NCI-H2029 treated with DMSO at 0.1 percent for 48 hours (cell line): ENCODE results near the gene HIF1AN.
"Not testable (repeated sequence)": the region's sequence is repeated elsewhere in the genome, so short reads cannot be mapped to it uniquely, and the experiment has no call there.

ENCODE experiments used
- DNase-seq: peaks from one replicate; lab custom pipeline; 2025; lab: John Stamatoyannopoulos, UW

The HIF1AN gene

DNA sequence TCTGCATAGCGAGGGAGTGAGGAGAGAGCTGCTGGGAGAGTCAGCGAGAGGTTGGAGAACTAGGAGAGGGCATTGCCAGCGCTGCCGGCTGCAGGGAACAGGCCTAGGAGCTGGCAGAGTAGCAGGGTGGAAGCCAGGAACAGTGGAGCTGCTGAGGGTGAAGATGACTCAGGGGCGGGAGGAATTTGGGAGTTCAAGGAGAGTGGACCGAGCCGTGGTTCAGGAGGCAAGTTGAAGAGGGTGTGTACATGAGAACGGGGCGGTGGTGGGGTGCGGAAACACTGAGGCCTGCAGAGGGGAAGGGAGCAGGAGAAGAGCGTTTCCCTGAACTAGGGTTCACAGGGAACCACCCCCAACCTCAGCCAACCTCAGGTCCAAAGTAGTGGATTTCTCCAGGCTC is 31.5 kb downstream of the HIF1AN start:
- DNase-seq = no peak

DNA sequence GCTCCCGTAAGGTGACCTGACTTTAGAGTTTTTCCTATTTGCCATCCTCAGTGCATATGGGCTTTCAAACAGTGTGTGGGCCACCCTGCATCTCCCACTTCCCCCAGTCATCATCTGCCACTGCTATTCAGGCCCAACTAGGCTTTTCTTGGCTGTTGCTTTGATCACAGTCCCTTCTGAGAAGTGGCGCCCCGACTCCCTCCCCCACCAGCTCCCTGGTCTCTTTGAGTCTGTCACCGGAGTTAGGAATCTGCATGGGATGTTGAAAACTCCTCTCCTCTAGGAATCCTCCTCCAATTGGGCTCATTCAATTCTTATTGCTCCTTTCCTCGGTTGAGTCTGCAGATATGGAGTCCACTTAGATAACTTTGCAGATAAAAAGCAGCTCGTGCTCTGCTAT is 32.1 kb downstream of the HIF1AN start:
- no peak for DNase-seq

DNA sequence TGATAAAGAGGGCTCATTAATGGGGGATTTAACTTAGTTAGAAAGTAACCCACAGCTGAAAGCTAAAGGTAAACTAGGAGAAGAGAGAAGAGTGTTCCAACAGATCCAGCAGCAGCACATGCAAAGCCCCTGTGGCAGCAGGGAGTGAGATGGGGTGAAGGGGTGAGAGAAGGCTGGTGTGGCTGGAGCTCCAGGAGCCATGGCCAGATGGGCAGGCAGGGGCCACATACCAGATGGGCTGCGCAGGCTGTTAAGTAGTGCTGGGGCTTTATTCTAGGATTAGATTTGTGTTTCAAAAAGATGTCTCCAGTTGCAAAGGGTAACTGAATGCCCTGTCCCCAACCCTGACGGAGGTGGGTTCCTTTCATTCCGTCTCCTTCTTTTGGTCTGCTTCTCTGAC is 33.2 kb downstream of the HIF1AN start:
- no peak for DNase-seq

- DNase-seq = no peak
Observed at GRCh38 chr10:100569687-100570481, 34.1 kb downstream of the HIF1AN start.

DNA sequence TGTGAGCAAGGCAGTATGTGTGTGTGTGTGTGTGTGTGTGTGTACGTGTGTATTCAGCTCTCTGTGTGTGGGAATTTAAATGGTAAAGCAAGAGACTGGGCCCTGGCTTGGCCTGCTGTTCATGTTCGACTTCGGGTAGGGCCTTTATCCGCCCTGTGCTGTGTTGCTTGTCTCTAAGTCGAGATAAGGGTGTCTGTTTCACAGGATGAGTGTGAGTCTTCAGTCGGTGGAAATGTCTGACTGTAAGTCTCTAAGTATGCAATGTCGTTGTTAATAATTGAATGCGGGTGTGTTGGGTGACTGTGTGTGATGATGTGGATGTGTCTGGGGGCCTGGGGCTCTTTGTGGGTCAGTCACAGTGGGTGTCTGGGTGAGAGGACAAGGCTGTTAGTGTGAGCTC is 34.8 kb downstream of the HIF1AN start:
- no peak for DNase-seq

- DNase-seq = no peak
Observed at GRCh38 chr10:100571084-100571856, 35.5 kb downstream of the HIF1AN start.

DNA sequence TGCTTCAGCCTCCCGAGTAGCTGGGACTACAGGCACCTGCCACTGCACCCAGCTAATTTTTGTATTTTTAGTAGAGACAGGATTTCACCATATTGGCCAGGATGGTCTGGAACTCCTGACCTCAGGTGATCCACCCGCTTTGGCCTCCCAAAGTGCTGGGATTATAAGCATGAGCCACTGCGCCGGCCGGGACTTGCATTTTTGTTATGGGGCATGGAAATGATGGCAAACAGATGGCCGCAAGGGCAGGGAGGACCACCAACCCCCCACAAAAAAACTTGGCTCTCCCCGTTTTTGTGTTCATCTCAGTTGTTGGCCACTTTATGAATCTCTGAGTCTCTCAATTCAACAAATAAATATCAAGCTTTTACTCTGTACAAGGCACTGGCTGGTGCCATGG is 39.4 kb downstream of the HIF1AN start:
- not testable (repeated sequence) for DNase-seq

DNA sequence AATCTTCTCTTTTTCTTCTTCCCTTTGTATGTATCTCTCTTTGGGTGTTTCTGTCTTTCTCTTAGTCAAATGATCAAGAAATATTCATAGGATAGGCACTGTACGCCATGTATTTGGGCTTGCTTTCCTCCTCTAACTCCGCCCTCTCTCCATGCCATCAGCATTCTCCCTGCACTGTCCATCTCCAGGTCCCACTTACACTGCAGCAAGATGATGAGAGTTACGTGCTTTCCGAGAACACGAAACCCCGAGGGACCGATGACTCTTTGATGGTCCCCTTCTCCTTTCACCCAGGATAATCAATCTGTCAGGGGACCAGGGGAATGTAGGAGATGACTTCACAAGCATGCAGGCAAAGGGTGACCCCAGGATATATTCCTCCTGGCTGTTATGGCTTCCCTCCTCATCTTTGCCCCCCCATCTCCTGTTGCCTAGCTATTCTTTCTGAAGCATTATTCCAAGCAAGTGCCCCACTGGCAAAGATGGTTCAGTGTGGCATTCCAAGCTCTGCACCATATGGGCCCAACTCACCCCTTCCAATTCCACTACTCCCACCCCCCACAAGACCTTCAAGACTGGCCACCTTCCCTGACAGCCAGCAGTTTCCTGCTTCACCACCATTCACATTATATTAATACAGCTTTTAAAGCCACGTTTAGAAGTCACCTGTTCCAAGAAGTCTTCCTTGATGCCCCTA is 40.0 kb downstream of the HIF1AN start:
- DNase-seq = no peak

- no peak for DNase-seq
Observed at GRCh38 chr10:100576282-100576635, 40.5 kb downstream of the HIF1AN start.

DNA sequence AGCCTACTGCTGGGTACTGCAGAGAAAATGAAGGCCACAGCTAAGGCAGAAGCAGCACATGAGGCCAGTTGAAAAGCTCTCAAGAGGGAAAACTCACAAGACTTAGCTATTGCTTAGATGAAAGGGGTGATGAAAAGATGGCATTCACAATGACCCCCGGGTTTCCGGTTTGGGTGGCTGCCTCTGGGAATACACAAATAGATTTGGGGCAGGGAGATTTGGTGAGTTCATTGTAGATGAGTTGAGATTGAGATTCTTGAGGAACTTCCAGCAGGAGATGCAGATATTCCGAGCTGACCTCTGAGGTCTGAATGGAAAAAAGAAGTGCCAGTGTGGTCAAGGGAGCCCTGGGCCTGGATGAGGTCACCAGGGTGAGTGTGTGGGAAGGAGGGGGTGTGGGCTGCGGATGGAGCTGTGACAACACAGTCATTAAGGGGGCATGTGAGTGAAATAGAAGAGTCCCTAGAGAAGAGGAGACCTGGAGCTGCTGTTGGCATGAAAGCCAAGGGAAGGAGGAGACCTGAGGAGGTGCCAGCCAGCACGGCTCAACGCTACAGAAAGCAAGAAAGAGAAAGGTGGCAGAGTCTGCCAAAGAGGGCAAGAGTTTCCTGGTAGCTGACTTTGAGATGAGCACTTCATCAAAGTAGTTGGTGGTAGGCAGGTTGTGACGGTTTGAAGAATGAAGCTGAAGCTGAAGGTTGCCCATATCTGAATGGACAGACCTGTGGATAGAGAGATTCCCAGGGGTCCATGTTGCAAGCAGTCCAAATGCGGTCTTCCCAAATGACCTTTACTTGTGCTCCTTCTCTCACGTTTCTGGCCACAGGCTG is 43.7 kb downstream of the HIF1AN start:
- DNase-seq = no peak

DNA sequence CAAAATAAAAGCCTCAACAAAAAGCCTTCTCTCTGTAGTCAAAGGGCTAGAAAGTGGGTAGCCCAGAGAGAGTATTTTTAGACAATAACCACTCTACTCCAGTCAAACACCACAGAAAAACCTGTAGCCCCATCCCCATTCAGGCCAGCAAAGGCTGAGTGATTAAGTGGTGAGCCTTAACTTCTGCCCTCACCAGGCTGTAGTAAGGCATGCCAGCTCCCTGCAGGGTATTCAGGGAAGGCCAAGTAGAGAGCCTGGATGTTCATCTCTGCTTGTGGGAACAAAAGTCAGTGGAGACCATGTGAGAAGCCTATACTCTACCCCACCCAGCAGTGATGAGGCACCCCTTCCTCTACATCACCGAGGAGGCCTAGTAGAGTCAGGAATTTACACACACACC is 51.2 kb downstream of the HIF1AN start:
- DNase-seq = no peak

DNA sequence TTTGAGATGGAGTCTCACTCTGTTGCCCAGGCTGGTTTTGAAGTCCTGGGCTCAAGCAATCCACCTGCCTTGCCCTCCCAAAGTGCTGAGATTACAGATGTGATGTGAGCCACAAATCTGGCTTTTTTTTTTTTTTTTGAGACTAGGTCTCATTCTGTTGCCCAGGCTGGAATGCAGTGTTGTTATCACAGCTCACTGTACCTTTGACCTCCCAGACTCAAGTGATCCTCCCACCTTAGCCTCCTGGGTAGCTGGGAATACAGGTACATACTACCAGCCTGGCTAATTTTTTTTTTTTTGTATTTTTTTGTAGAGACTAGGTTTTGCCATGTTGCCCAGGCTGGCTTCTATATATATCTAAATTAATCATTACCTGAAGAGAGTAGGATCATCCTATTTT is 62.4 kb downstream of the HIF1AN start:
- no peak for DNase-seq

GRCh38 chr10:100600218-100600617 is 64.5 kb downstream of the HIF1AN start:
- no peak for DNase-seq

DNA sequence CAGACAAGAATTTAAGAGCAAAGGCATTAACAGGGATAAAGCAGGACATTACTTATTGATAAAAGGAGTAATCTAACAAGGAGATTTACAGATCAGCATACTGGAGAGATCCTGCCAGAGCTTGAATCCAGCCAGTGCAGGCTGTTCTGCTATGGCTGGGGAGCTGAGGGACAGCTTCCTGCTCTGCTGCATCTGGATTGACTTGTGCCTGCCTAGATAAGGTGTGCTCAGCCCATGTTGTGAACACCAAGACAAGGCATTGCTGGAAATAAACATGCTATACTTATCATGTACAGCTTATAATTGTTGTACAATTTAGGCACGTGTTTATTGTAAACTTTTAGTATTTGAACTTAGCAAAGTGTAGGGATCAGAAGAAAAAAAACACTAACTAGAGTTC is 71.7 kb downstream of the HIF1AN start:
- DNase-seq = no peak
